Choroid plexus epithelial cell (primary cell): ENCODE results near the gene S100A2.

Source experiments
- DNase-seq: peaks from one replicate; pipeline ENCODE4 v3.0.0-alpha.2; 2010; ENCODE audit warnings: low read depth
- H3K4me3 ChIP-seq: 2 replicates; pipeline ENCODE4 v1.5.1; 2011; ENCODE audit warnings: low read depth, mild to moderate bottlenecking, control low read depth, low read length, moderate library complexity
- TF ChIP-seq, protein P1 (sequence below): conservative IDR thresholded peaks from 2 replicates; pipeline ENCODE4 v1.5.1; 2011; ENCODE audit warnings: low read depth, mild to moderate bottlenecking, control low read depth, inconsistent platforms, low read length, moderate library complexity

Gene S100A2

DNA sequence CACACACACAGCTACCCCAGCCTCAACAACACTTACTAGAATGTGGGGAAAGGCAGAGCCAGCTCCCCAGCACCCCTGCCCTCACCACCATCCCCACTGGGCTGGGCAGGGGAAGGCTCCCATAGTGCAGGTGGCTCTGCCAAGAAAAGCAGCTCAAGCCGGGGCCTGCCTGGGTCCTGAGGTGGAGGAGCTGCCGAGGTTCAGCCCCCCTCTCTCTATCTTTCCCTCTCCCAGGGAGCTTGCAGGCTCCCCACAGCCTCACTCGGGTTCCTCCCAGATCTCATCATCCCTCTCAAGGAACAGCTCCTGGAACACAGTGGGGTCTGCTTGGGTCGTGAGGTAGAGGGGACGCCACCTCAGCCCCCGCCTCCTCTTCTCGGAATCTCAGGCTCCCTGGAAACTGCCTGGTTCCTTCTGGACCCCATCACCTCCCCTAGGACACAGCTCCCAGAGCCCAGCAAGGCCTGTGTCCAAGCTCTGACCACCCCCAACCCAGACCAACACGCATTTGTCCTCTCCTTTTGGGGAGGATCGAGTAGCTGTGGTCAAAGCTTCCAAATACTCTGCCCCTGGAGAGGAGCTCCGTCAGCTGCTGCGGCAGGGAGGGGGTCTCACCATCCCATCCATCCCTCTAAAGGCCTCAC lies 46.6 kb upstream of the S100A2 start:
- peak overlapping the region; percentile 64 for H3K4me3 ChIP-seq
- TF ChIP-seq, protein P1, sequence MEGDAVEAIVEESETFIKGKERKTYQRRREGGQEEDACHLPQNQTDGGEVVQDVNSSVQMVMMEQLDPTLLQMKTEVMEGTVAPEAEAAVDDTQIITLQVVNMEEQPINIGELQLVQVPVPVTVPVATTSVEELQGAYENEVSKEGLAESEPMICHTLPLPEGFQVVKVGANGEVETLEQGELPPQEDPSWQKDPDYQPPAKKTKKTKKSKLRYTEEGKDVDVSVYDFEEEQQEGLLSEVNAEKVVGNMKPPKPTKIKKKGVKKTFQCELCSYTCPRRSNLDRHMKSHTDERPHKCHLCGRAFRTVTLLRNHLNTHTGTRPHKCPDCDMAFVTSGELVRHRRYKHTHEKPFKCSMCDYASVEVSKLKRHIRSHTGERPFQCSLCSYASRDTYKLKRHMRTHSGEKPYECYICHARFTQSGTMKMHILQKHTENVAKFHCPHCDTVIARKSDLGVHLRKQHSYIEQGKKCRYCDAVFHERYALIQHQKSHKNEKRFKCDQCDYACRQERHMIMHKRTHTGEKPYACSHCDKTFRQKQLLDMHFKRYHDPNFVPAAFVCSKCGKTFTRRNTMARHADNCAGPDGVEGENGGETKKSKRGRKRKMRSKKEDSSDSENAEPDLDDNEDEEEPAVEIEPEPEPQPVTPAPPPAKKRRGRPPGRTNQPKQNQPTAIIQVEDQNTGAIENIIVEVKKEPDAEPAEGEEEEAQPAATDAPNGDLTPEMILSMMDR = no peak
- DNase-seq = no peak

DNA sequence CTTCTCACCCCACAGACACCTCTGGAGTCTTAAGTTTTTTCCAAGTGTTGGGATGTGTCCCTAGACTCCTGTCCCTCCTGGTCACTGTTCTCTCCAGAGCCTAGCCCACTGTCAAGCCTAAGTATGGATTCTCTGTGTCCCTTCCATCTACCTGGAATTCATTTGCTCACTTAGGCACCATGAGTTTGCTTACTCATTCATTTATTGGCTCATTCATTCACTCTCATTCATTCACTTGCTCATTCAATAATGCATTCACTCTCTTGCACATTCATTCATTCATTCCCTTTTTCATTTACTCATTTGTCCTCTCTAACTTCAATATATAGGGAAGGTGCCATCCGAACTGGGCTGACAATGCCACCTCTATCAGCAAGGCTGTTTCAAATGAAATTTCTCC lies 45.7 kb upstream of the S100A2 start:
- peak overlapping the region; percentile 64 for H3K4me3 ChIP-seq
- no peak for DNase-seq
- TF ChIP-seq, protein P1 = no peak

DNA sequence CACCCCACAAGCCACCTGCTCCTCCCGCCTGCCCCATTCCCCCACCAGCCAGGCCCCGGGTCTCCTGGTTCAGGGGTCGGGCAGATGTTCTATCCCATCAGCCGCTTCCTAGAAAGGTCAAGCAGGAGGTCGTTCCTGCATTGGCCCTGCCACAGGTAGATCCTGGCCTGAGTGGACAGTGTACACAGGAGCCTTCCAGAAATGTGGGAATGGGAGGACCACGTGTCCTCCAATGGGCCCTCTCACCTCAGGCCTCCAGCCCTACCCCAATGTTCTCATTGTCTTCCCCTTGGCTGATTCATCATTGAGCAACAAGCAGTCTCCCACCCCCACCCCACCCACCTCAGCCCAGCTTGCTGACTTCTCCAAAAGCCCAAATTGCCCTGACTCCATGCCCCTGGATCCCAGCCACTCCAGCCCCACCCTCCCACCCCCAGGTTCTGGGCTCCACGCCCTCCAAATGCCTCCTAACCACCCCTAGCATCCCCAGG lies 45.2 kb upstream of the S100A2 start:
- H3K4me3 ChIP-seq = no peak overlapping the region
- DNase-seq = no peak
- TF ChIP-seq, protein P1 = no peak

DNA sequence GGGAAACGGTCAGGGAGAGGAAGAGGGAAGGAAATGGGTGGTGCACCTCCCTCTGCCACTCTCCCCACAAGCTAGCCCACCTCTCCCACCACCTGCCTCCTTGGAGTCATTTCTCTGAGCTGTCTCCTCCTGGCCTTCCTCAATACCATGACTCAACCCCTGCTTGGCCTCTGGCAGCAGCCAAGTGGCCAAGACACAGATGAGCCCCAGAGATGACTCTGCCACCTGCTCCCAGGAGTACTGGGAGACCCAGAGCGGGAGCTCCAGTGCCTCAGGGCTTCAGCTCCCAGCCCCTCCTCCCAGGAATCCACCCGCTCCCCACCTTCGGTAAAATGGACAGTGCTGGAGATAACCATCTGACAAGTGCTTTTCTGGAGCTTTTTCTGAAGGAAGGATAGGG lies 44.7 kb upstream of the S100A2 start:
- no peak for DNase-seq
- TF ChIP-seq, protein P1 = no peak
- no peak overlapping the region for H3K4me3 ChIP-seq

DNA sequence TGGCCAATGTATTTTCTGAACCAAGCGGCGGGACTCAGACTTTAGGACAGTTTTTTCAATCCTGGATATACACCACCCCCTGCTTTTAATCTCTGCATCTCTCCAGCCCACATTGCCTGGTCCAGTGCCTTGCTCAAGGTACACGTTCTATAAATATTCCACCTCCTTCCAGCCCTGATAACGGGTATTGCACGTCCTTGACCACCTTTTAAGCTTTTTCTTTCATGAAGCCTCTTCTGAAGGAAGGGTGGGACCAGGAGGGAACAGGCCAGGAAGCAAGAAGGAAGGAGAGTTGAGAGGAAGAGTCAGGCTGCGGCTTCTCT lies 43.9 kb upstream of the S100A2 start:
- H3K4me3 ChIP-seq = no peak overlapping the region
- TF ChIP-seq, protein P1 = no peak
- DNase-seq = no peak

DNA sequence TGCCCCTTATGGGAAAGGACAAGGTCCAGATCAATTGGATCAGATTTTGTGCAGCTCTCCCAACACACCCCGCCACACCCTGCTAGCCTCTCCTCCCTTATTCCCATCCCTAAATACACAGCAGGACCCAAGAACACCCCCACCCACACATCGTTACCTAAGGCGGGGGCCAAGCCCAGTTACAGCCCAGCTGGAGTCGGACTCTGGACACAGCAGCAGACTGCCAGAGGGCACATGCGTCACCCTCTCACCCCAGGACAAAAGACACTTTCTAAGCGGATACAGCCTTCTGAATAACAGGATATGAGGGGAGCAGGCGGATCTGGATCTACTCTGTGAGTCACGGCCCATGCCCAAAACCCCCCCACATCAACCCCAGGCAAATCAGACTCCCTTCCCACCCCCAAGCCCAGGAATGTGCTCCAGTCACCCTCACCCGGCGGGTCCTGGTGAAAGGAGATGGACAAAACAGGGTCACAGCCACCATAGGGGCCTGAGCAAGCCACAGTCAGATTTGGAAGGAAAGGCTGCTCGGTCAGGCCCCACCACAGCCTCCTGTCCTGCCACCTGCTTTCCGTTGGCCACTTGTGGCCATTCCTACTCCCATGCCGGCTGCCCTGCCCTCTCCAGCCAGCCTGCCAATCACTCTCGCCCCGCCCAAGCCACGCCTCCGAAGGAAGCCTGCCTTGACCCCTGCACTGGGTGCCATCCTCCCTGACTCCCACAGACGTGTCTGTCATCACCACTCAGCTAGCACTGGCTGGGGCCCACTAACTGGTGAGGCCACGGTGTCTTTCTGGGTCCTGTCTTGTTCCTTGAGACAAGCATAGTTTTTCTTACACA lies 43.3 kb upstream of the S100A2 start:
- peak; percentile 85 for DNase-seq
- TF ChIP-seq, protein P1 = no peak
- H3K4me3 ChIP-seq = peak overlapping the region; percentile 18
